Gastroesophageal sphincter (tissue), 4 donors: ENCODE results near the gene IL18RAP. TPM values are rescaled to one million over a fixed set of nuclear protein-coding genes. Genes with fewer than 3 reads are reported as not detected.

ENCODE experiments used
- ATAC-seq: fragments of 150-250 bp; one replicate; pipeline ENCODE4 v1.9.1; 2016; ENCODE audit warnings: mild to moderate bottlenecking, moderate library complexity
- H3K27ac ChIP-seq, 4 donors: fragments of 200-600 bp; sonication (generic) in 3 of 4; 1 replicate in 3 of 4; 2 replicates in 1 of 4; pipeline ENCODE4 v1.5.1; 2016 to 2019
- H3K27me3 ChIP-seq: fragments of 200-600 bp; sonication (generic); one replicate; pipeline ENCODE4 v1.5.1; 2019
- H3K36me3 ChIP-seq, 2 donors: fragments of 200-600 bp; sonication (generic); one replicate each; pipeline ENCODE4 v1.5.1; 2019; ENCODE audit warnings: control low read depth in 1 of 2
- H3K4me1 ChIP-seq, 3 donors: fragments of 200-600 bp; sonication (generic); 1 replicate in 2 of 3; 2 replicates in 1 of 3; pipeline ENCODE4 v1.5.1; 2016 to 2019; ENCODE audit warnings: control low read depth in 2 of 3
- H3K4me3 ChIP-seq, 2 donors: fragments of 200-600 bp; sonication (generic); one replicate each; pipeline ENCODE4 v1.5.1; 2019; ENCODE audit warnings: mild to moderate bottlenecking in 1 of 2, moderate library complexity in 1 of 2
- H3K9me3 ChIP-seq, 3 donors: fragments of 200-600 bp; sonication (generic); one replicate each; pipeline ENCODE4 v1.5.1; 2017 to 2019; ENCODE audit warnings: control low read depth in 2 of 3
- CTCF ChIP-seq, 4 experiments: fragments of 200-600 bp in 2 of 4; fragments of 450-650 bp in 2 of 4; sonication (generic) in 1 of 4; IDR thresholded peaks; one replicate each; pipeline ENCODE4 v1.5.1; 2017 to 2019; ENCODE audit warnings: antibody characterized with exemption in 4 of 4, mild to moderate bottlenecking in 2 of 4, moderate library complexity in 2 of 4
- EP300 ChIP-seq: sonication (generic); formaldehyde crosslinking; IDR thresholded peaks from one replicate; pipeline ENCODE4 v1.6.1; 2017; ENCODE audit warnings: antibody characterized with exemption, mild to moderate bottlenecking
- POLR2A ChIP-seq, 2 donors: fragments of 450-650 bp; IDR thresholded peaks; one replicate each; pipeline ENCODE4 v1.6.1; 2017; ENCODE audit warnings: antibody characterized with exemption in 2 of 2, mild to moderate bottlenecking in 2 of 2, moderate library complexity in 1 of 2
- POLR2AphosphoS5 ChIP-seq: sonication (generic); formaldehyde crosslinking; IDR thresholded peaks from one replicate; pipeline ENCODE4 v1.6.1; 2017; ENCODE audit warnings: antibody characterized with exemption
- WGBS, 2 donors: methylation state at CpG; one replicate each; pipeline ENCODE4 v1.1.5; 2018; ENCODE audit warnings: low coverage in 1 of 2; 5-methylcytosine and 5-hydroxymethylcytosine counted together
- total RNA-seq, 4 donors: library from RNA; depleted of rRNA; stranded (reverse); fragments of >200 nt; gene quantifications; one replicate each; pipeline ENCODE4 v1.1.0, GENCODE V29; 2016

Gene IL18RAP
- total RNA-seq, 4 donors from 2014 or later: 0.47 to 5.0 (median 0.89) TPM; not detected in 1

DNA sequence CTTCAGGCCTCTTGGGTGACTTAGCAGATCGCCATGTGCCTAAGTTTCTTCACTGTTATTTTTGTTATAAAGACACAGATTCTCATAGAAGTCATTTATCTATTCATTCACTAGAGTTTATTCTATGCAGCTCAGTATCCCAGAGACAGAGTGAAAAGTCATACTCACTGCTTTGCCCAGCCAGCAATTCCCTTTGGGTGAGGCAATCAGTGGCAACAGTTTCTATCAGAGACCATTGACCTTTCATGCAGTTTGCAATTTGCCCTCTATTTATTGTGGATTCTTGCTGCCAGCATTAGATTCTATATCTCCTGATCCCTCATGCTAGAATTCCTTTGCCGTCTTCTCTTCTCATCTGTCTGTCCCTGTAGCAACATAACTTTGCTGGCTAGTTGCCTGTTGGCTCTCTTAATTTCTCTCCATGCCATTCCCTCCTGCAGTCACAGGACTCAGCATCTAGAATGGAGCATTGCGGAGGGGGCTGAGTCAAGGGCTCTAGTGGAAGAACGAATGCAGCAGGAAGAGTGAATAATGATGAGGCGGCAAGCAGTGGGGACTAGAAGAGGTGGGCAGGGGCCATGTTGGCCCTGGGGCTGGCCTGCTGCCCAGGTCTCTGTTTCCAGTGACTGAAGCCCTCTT, 62.3 kb downstream of the IL18RAP start:
- Histone ChIP-seq H3K4me3 (no peak overlapping the region), H3K36me3 (no peaks in the 10 kb centered on the region), H3K27me3 (peaks cover 14% of the 10 kb centered on the region), H3K9me3 (no peaks in the 10 kb centered on the region), H3K4me1 (no peaks in the 10 kb centered on the region), H3K27ac (no peak overlapping the region)
- no peak for ATAC-seq
- 55 to 80% methylated on average over 1 to 2 of the region's 5 CpGs for WGBS, 2 donors
- TF ChIP-seq EP300: no peak
- TF ChIP-seq CTCF (IDR thresholded peaks at IDR 0.05): no peak
- TF ChIP-seq POLR2AphosphoS5: no peak
- no peak for TF ChIP-seq POLR2A (IDR thresholded peaks at IDR 0.05)

- no peaks in the 10 kb centered on the region for H3K4me1 ChIP-seq
- no peak overlapping the region for H3K4me3 ChIP-seq
- no peak for ATAC-seq
- no peaks in the 10 kb centered on the region for H3K36me3 ChIP-seq
- no peak for TF ChIP-seq POLR2AphosphoS5
- TF ChIP-seq POLR2A (IDR thresholded peaks at IDR 0.05): no peak
- no peak for TF ChIP-seq CTCF (IDR thresholded peaks at IDR 0.05)
- no peak for TF ChIP-seq EP300
- no peak overlapping the region for H3K27ac ChIP-seq
- WGBS, 2 donors: 67% methylated on average over 1 of the region's 1 CpG; no CpG with 5 or more reads in 1 of the 2 donors
- peaks cover 0 to 5% (median 0%) of the 10 kb centered on the region in 3 donors for H3K9me3 ChIP-seq
- peaks cover 14% of the 10 kb centered on the region for H3K27me3 ChIP-seq
Observed at GRCh38 chr2:102486941-102487702, 64.2 kb downstream of the IL18RAP start.

DNA sequence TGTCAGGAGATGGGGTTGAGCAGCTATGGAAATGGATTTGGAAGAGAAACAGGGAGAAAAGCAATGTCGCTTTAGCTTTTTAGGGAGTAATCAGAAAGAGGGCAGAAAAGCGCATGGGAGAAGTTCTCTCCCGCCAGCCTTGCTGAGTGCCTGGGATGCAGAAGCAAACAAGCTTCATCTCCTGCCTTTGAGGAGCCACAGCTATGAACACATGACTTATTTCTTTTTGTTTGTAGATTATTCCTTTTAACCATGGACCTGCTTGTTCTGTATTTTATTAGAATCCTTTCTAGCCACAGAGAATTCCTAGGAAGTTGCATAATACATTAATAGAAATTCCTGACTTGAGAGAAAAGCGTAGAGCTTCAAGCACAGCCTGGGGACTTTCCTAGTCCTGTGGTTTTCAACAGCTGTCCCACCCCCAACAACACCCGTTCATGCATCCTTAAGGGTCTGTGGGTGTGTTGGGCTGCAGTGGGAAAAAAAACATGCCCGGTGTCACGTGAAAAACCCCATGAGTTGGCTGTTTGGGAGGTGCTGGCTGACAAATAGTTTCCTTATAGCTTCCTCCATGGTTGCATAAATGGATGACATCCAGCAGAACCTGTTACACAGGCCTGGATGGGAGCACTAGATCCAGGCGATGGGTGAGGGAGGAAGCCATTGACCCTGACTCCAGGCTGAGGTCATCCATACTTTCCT, 65.0 kb downstream of the IL18RAP start:
- H3K27ac ChIP-seq: no peak overlapping the region
- WGBS, 2 donors: 60 to 63% methylated on average over 7 to 8 of the region's 8 CpGs

GRCh38 chr2:102489646-102490045, 66.7 kb downstream of the IL18RAP start:
- Histone ChIP-seq H3K4me1 (no peaks in the 10 kb centered on the region), H3K27ac (no peak overlapping the region), H3K27me3 (peaks cover 17% of the 10 kb centered on the region), H3K4me3 (no peak overlapping the region), H3K36me3 (no peaks in the 10 kb centered on the region), H3K9me3 (peaks cover 0 to 5% (median 0%) of the 10 kb centered on the region in 3 donors)
- ATAC-seq: no peak
- WGBS, 2 donors: 75 to 100% methylated on average over 1 of the region's 1 CpG
- no peak for TF ChIP-seq POLR2AphosphoS5
- no peak for TF ChIP-seq EP300
- TF ChIP-seq CTCF (IDR thresholded peaks at IDR 0.05): no peak
- no peak for TF ChIP-seq POLR2A (IDR thresholded peaks at IDR 0.05)

More for the DNA sequence above, 65.0 kb downstream of the IL18RAP start:
- Histone ChIP-seq H3K9me3 (peaks cover 0 to 5% (median 0%) of the 10 kb centered on the region in 3 donors), H3K4me1 (no peaks in the 10 kb centered on the region), H3K4me3 (no peak overlapping the region), H3K36me3 (no peaks in the 10 kb centered on the region), H3K27me3 (peaks cover 17% of the 10 kb centered on the region)
- TF ChIP-seq POLR2AphosphoS5 (no peak), CTCF (IDR thresholded peaks at IDR 0.05) (no peak), EP300 (no peak), POLR2A (IDR thresholded peaks at IDR 0.05) (no peak)
- no peak for ATAC-seq
